Hepatocyte (in vitro differentiated cells): ENCODE measurements around the gene HAAO.

Experiments
- EZH2 ChIP-seq: fragments of 200-600 bp; sonication (generic); IDR thresholded peaks from 2 replicates; pipeline ENCODE4 v1.6.1; 2016; ENCODE audit warnings: antibody characterized with exemption, mild to moderate bottlenecking, borderline replicate concordance
- TF ChIP-seq, protein P1 (sequence below): fragments of 200-600 bp; sonication (generic); IDR thresholded peaks from 2 replicates; pipeline ENCODE4 v1.5.1; 2016; ENCODE audit warnings: antibody characterized with exemption, mild to moderate bottlenecking; ENCODE audit not compliant: poor library complexity

DNA sequence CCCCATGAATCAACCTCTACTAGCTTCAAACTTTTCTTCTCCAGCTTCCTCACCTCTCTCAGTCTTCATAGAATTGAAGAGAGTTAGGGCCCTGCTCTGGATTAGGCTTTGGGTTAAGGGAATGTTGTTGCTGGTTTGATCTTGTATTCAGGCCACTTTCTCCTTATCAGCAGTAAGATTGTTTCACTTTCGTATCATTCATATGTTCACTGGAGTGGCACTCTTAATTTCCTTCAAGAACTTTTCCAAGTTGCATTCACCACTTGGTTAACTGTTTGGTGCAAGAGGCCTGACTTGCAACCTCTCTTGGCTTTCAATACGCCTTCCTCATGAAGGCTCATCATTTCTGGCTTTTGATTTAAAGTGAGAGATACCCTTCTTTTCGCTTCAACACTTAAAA is 51.2 kb downstream of the HAAO start:
- TF ChIP-seq, protein P1, sequence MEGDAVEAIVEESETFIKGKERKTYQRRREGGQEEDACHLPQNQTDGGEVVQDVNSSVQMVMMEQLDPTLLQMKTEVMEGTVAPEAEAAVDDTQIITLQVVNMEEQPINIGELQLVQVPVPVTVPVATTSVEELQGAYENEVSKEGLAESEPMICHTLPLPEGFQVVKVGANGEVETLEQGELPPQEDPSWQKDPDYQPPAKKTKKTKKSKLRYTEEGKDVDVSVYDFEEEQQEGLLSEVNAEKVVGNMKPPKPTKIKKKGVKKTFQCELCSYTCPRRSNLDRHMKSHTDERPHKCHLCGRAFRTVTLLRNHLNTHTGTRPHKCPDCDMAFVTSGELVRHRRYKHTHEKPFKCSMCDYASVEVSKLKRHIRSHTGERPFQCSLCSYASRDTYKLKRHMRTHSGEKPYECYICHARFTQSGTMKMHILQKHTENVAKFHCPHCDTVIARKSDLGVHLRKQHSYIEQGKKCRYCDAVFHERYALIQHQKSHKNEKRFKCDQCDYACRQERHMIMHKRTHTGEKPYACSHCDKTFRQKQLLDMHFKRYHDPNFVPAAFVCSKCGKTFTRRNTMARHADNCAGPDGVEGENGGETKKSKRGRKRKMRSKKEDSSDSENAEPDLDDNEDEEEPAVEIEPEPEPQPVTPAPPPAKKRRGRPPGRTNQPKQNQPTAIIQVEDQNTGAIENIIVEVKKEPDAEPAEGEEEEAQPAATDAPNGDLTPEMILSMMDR: no peak
- TF ChIP-seq EZH2: no peak
